Measurements from ENCODE around the gene PHF20.
"Not testable (repeated sequence)": the region's sequence is repeated elsewhere in the genome, so short reads cannot be mapped to it uniquely, and the experiment has no call there.

GRCh38 chr20:35744492-35744841 lies 27.3 kb upstream of the PHF20 start:
- not testable (repeated sequence) for TF ChIP-seq POLR2A, CTCF (IDR thresholded peaks at IDR 0.05)

Measured in esophagus squamous epithelium (tissue), 4 donors.